ENCODE results near the gene ZNF44. TPM values are rescaled to one million over a fixed set of nuclear protein-coding genes. Genes with fewer than 3 reads are reported as not detected.

ZNF44 gene
- total and polyA plus RNA-seq, 2 experiments from 2014 or later = 4.1 to 4.3 TPM

GRCh38 chr19:12287958-12288500, 6.7 kb downstream of the ZNF44 start (continued):
- TF ChIP-seq CTCF (conservative IDR thresholded peaks at IDR 0.05; ENCODE audit: low read depth in 2 of 2) (no peak), EZH2phosphoT487 (IDR thresholded peaks at IDR 0.05; ENCODE audit: unreplicated experiment) (no peak), POLR2AphosphoS5 (IDR thresholded peaks at IDR 0.05; ENCODE audit: low read depth) (no peak), CREB1 (CRISPR knock-in tag; IDR thresholded peaks at IDR 0.05; ENCODE audit: low read depth) (no peak), NANOG (IDR thresholded peaks at IDR 0.05; ENCODE audit: borderline replicate concordance) (no peak), STAT1 (IDR thresholded peaks at IDR 0.05; ENCODE audit: unreplicated experiment) (no peak), REST (IDR thresholded peaks at IDR 0.05; ENCODE audit: unreplicated experiment) (no peak), JUNB (IDR thresholded peaks at IDR 0.05; ENCODE audit: unreplicated experiment) (no peak)
- TF ChIP-seq, protein P1, sequence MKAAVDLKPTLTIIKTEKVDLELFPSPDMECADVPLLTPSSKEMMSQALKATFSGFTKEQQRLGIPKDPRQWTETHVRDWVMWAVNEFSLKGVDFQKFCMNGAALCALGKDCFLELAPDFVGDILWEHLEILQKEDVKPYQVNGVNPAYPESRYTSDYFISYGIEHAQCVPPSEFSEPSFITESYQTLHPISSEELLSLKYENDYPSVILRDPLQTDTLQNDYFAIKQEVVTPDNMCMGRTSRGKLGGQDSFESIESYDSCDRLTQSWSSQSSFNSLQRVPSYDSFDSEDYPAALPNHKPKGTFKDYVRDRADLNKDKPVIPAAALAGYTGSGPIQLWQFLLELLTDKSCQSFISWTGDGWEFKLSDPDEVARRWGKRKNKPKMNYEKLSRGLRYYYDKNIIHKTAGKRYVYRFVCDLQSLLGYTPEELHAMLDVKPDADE (IDR thresholded peaks at IDR 0.05) = no peak

- H3K4me3 ChIP-seq = no peak overlapping the region
- H3K36me3 ChIP-seq (ENCODE audit: insufficient read depth) = 0 out of 2 replicates have a peak, but pooled peaks cover under 1% of the 10 kb centered on the region
- Mint-ChIP-seq H3K36me3 (ENCODE audit: low read depth) (peaks cover 19% of the 10 kb centered on the region; the same call in 2 of the 3 replicates), H3K4me3 (no peak overlapping the region), H3K9me3 (peaks cover 93% of the 10 kb centered on the region), H3K27ac (no peak overlapping the region), H3K27me3 (ENCODE audit: insufficient read depth, low read depth, poor library complexity) (peaks cover 2% of the 10 kb centered on the region), H3K4me1 (no peaks in the 10 kb centered on the region)
- no peak overlapping the region for H3K27ac ChIP-seq (ENCODE audit: low read depth)
- H2AFZ ChIP-seq = no peak overlapping the region
- DNase-seq (ENCODE audit: low spot score) = no peak
- ATAC-seq = no peak
- peaks cover 5% of the 10 kb centered on the region; the same call in 1 of the 2 replicates for H4K20me1 ChIP-seq (replicated peaks; ENCODE audit: insufficient read depth)
- H3F3A ChIP-seq (replicated peaks; ENCODE audit: low read depth) = no peaks in the 10 kb centered on the region
- no peaks in the 10 kb centered on the region for H3K9me2 ChIP-seq (ENCODE audit: insufficient read depth)
- no peaks in the 10 kb centered on the region for H3K4me1 ChIP-seq (ENCODE audit: insufficient read depth)
- H3K79me2 ChIP-seq (replicated peaks; ENCODE audit: insufficient read depth) = peaks cover 55% of the 10 kb centered on the region
- no peak overlapping the region for H3K4me2 ChIP-seq
- H3K27me3 ChIP-seq (ENCODE audit: insufficient read depth) = no peaks in the 10 kb centered on the region
- TF ChIP-seq, protein P1 (IDR thresholded peaks at IDR 0.05) = no peak
- TF ChIP-seq JUNB (IDR thresholded peaks at IDR 0.05; ENCODE audit: unreplicated experiment) = no peak
- TF ChIP-seq REST (IDR thresholded peaks at IDR 0.05; ENCODE audit: unreplicated experiment) = no peak
- no peak for TF ChIP-seq CTCF (conservative IDR thresholded peaks at IDR 0.05; ENCODE audit: low read depth in 2 of 2)
- TF ChIP-seq EZH2phosphoT487 (IDR thresholded peaks at IDR 0.05; ENCODE audit: unreplicated experiment) = no peak
- no peak for TF ChIP-seq POLR2AphosphoS5 (IDR thresholded peaks at IDR 0.05; ENCODE audit: low read depth)
- no peak for TF ChIP-seq CREB1 (CRISPR knock-in tag; IDR thresholded peaks at IDR 0.05; ENCODE audit: low read depth)
- no peak for TF ChIP-seq ZNF331 (CRISPR knock-in tag; IDR thresholded peaks at IDR 0.05; ENCODE audit: low read depth)
These were observed 10.1 kb downstream of the ZNF44 start for GRCh38 chr19:12284631-12285030.

All from GM23338 (cell line).